Right lobe of liver (tissue), 4 donors: ENCODE results near the gene PAQR8.

ENCODE experiments used
- CTCF ChIP-seq, 4 donors: fragments of 200-600 bp in 3 of 4; fragments of 450-650 bp in 1 of 4; IDR thresholded peaks; one replicate each; pipeline versions ENCODE4 v1.5.1 to v1.8.0; 2016 to 2022; ENCODE audit warnings: antibody characterized with exemption in 4 of 4, mild to moderate bottlenecking in 2 of 4
- POLR2A ChIP-seq: fragments of 450-650 bp; IDR thresholded peaks from one replicate; pipeline ENCODE4 v1.6.1; 2017; ENCODE audit warnings: antibody characterized with exemption, mild to moderate bottlenecking
- donor health status: DM: no; HTN: no; CAD: no.
- donor health status: DM: no; HTN: no; CAD: no.
- donor health status: DM: no; HTN: yes; CAD: no.

- TF ChIP-seq POLR2A (no peak), CTCF (IDR thresholded peaks at IDR 0.05) (no peak)
These were observed 24.9 kb upstream of the PAQR8 start for GRCh38 chr6:52336919-52337561.
